ENCODE data around the gene SUFU.
"Not testable (repeated sequence)": the region's sequence is repeated elsewhere in the genome, so short reads cannot be mapped to it uniquely, and the experiment has no call there.

The SUFU gene

DNA sequence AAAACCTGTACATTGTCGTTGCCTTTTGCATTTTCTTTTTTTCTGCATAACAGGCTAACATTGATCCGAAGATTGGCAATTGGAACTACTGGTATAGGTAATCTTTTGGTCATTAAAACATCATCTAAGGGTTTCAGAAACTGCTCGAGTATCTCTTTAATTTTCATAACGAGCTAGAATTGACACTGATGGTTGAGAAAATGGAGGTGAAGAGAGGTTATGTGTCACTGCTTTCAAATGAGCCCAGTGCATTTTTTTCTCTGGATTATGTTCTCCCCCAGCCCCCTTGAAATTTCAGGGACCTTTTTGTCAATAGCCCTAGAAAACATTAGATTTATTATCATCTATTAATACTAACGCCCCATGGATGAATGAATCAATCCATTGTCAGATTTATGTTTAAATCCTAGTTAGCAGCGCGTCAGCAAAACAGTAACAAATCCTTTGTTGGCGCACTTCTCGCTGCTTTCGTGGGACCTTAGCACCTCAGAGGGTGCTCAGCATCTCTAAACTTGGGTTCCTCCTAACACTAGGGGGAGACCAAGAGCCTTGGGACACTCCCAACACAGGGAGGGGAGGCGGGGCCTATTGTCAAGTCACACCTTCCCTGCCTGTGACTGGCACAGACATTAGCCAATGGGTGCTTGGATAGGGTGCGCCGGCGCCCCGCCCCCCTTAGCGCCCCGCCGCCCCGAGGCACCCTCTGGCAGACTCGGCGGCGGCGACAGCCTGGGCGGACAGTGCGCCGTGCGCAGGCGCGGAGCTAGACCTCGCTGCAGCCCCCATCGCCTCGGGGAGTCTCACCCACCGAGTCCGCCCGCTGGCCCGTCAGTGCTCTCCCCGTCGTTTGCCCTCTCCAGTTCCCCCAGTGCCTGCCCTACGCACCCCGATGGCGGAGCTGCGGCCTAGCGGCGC, at the start of gene SUFU:
TSS of gene SUFU (plus strand) at position 709 of the 915 bp plus-strand sequence. CDS start at position 890, 181 bp downstream.
- peak; percentile 98 for DNase-seq

DNA sequence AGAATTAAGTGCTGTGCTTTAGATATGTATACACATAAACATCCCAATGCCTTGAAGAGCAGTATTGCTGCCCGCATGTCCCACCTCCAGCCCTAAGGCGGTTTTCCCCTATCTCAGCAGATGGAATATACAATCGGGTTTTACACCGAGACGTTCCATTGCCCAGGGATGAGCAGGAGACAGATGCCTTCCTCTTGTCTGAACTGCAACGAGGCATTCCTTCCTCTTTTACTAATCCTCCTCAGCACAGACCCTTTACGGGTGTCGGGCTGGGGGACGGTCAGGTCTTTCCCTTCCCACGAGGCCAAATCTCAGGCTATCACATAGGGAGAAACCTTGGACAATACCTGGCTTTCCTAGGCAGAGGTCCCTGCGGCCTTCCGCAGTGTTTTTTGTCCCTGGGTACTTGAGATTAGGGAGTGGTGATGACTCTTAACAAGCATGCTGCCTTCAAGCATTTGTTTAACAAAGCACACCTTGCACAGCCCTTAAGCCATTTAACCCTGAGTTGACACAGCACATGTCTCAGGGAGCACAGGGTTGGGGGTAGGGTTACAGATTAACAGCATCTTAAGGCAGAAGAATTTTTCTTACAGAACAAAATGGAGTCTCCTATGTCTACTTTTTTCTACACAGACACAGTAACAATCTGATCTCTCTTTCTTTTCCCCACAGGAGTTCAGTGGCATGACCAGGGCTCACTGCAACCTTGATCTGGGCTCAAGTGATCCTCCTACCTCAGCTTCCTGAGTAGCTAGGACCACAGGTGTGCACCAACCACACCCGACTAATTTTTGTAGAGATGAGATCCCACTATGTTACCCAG, 48.9 kb upstream of the SUFU start:
- not testable (repeated sequence) for DNase-seq

DNA sequence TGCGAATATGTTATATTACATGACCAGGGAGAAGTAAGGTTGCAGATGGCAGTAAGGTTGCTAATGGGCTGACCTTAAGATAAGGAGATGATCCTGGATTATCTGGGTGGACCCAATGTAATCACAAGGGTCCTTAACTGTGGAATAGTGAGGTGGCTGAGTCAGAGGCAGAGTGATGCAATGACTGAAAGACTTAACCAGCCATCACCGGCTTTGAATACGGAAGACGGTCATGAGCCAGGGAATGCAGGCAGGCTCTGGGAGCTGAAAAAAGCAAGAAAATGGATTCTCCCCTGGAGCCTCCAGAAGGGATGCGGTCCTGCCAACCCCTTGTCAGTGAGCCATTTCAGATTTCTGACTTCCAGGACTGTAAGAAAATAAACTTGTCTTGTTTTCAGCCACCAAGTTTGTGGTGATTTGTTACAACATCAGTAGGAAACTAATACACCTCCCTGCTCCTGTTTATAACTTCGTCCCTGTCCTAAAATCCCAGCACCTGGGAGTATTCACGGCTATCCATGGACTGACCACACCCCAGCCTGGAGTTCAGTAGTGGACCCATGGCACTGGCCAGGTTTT, 47.8 kb upstream of the SUFU start:
- no peak for DNase-seq

DNA sequence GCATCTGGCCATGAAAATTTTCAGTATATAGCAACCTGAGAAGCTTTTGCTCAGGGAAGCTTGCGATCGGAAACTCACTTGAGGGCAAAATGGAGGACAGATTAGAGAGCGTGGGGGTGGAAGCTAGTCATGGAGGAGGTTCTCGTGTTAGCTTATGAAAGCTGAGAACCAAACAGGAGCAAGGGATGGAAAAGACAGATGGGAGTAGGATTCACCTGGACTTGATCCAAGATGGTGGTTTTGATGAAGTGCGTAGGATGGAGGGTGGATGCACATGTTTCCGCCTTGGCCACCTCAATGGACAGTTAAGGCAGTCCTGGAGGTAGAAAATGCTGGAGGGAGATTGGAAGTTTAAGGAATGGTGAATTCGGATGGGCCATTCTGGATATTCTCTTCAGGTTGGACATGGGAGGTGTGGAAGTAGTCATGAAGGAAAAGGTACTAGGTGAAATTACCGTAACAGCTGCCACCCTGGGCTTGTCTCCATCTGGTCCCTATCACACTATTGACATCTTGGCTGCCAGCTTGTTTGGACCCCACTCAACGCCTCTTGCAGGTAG, 46.1 kb upstream of the SUFU start:
- DNase-seq = no peak

GRCh38 chr10:102458656-102459055, 45.1 kb upstream of the SUFU start:
- no peak for DNase-seq

DNA sequence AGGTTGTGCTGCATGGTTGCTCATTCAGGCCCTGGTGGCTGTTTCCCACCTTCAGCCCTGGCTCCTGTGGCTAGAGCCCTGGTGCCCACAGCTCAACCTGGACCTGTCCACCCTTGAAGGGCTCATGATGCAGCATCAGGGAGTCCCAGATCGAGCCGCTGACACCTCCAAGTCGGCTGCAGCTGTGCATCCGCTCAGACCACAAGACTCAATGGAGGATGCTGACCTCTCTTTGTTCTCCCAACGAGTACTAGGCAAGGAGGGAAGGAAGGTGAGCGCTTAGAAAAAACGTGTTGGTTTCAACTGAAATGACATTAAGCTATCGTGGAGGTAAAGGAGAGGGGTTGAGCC, 43.0 kb upstream of the SUFU start:
- DNase-seq = no peak

- peak; percentile 93 for DNase-seq
Observed at GRCh38 chr10:102461187-102462054, 42.4 kb upstream of the SUFU start.

GRCh38 chr10:102462512-102463054, 41.2 kb upstream of the SUFU start:
- DNase-seq = no peak

- no peak for DNase-seq
Observed at GRCh38 chr10:102463983-102464382, 39.8 kb upstream of the SUFU start.

DNA sequence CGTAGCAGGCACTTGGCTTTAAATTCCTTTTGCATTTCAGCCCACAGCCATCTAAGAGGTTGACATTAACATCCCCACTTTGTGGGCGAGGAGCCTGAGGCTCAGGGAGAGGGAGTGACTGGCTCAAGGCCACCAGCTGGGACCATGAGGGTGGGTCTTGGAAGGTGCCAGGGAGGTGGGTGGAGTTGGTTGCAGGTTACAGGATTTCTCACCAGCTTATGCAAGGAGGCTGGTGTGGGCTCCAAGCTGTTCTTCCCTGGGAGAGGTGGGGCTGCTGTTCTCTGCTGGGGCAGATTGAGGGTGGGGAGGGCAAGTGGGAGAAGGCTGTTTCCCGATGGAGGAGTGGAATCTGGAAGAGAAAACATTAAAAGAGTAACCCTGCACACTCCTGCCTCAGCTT, 38.3 kb upstream of the SUFU start:
- DNase-seq = no peak

DNA sequence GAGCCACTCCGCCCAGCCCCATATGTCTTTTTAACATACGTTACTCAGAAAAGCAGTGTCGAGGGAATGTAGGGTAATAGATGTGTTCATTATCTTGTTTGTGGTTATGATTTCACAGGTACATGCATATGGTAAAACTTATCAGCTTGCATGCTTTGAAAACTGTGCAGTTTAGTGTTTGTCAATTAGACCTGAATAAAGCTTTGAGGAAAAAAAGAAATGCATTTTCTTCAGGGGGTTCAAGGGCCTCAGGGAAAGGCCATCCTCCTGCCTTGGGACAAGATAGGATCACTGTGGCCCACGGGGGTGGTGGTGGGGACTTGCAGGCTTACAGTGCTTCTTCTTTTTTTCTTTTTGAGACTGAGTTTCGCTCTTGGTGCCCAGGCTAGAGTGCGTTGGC, 36.5 kb upstream of the SUFU start:
- DNase-seq = no peak

DNA sequence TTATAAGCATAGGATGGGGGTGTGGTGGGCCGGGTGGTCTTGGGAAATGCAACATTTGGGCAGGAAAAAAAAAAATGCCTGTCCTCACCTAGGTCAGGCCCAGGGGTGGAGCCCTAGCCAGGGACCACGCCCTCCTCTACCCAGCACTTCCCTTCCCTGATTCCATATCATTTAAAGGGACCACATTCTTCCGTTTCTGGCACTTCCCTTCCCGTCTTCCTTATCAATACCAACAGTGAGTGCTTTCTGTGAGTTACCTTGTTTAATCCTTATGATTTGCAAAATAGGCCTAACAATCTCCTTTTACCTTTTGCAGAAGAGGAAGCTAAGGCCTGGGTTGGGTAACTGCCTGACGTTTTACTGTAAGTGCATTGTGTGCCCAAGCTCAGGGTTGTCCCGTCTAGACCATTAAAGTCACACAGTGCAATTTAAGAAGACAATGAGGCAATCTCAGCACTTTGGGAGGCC, 35.8 kb upstream of the SUFU start:
- DNase-seq = no peak

GRCh38 chr10:102468683-102469082, 35.1 kb upstream of the SUFU start:
- no peak for DNase-seq

GRCh38 chr10:102470579-102471546, 32.9 kb upstream of the SUFU start:
- no peak for DNase-seq

DNA sequence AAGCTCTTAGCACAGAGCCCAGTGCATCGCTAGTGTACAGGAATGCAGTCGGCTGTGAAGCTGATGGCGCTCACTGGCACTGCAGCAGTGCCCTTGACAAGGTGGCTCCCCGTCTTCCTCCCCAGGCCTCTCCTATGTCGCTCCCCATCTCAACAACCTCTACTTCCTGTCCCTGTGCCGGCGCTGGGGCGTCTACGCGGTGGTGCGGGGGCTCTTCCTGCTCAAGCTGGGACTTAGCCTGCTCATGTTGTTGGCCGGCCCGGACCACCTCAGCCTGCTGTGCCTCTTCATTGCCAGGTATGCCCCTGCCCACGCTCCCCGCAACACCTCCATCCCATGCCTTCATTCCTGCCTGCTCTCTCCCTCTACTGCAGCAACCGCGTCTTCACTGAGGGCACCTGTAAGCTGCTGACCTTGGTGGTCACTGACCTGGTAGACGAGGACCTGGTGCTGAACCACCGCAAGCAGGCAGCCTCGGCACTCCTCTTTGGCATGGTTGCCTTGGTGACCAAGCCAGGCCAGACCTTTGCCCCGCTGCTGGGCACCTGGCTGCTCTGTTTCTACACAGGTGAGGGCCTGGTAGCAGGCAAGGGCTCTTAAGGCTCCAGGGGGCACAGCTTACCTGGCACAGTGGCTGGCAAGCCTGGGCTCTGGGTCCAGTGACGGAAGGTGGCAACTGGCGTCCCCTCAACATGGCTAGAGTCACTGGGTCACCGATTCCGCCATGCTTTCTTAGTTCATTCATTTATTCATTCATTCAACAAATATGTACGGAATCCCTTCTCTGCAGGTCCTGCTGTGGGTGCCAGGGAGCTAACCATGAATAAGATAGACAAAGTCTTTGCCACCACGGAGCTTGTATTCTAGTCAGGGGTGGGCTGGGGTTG, 30.1 kb upstream of the SUFU start:
- DNase-seq = no peak

DNA sequence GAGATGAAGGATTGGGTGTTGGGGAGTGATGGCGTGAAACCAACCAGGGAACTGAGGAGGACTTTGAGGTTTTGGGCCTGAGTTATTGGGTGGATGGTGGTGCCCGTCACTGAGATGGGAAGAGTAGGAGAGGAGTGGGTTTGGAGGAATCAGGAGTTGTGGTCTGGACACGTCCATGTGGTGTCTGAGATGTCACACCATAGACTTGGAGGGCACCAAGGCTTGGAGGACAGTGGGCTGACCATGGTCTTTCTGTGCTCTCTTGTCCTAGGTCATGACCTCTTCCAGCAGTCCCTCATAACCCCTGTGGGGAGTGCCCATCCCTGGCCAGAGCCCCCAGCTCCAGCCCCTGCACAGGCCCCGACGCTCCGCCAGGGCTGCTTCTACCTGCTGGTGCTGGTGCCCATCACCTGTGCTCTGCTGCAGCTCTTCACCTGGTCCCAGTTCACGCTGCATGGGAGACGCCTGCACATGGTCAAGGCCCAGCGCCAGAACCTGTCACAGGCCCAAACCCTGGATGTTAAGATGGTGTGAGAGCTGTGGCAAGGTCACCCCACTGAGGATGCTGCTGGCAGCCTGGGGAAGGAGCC, 28.2 kb upstream of the SUFU start:
- DNase-seq = no peak

- no peak for DNase-seq
Observed at GRCh38 chr10:102476466-102477141, 27.2 kb upstream of the SUFU start.

DNA sequence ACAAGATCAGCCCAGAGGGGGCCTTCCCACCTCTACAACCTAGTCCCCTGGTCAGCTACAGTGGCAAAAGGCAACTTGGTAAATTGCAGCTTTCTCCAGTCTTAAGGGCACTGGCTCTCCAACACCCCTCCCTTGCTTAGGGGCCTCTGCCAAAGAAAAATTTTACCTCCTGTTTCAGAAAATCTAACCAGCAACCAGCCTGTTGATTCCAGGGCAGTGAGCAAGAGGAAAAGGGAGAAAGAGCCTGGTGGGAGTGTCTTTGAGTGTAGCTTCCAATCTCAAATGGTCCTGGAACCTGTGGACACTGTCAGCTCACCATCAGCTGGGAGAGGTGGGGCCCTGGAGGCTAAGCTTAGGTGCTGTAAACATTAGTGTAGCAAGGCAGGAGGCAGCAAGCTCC, 24.1 kb upstream of the SUFU start:
- no peak for DNase-seq

DNA sequence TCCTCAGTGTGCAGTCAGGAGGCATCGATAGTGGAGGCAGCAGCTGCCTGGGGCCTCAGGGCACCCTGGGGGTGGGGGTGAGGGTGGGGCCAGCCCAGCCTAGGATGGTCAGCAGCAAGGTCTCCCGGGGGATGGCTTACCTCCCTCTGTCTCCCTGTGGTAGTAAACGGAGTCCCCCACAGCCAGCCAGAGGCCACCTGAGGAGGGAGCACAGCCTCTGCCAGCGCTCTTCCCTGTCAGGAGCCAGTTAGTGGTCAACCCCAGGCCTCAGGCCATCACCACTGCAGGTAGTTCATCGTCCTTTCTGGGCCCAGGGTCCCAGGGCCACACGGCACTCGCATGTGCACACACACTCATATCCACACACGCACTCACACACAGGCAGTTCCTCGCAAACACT, 23.4 kb upstream of the SUFU start:
- DNase-seq = no peak
